GM20000 (cell line): Measurements from ENCODE around the gene BCAS1.

Experiments
- DNase-seq: peaks from one replicate; pipeline ENCODE4 v3.0.0; 2012; ENCODE audit warnings: low spot score
- TF ChIP-seq, protein P1 (sequence below): IDR thresholded peaks from 2 replicates; pipeline ENCODE4 v1.5.1; 2012; ENCODE audit warnings: mild to moderate bottlenecking, control low read depth; ENCODE audit errors: extremely low read depth, missing control alignments

The BCAS1 gene

DNA sequence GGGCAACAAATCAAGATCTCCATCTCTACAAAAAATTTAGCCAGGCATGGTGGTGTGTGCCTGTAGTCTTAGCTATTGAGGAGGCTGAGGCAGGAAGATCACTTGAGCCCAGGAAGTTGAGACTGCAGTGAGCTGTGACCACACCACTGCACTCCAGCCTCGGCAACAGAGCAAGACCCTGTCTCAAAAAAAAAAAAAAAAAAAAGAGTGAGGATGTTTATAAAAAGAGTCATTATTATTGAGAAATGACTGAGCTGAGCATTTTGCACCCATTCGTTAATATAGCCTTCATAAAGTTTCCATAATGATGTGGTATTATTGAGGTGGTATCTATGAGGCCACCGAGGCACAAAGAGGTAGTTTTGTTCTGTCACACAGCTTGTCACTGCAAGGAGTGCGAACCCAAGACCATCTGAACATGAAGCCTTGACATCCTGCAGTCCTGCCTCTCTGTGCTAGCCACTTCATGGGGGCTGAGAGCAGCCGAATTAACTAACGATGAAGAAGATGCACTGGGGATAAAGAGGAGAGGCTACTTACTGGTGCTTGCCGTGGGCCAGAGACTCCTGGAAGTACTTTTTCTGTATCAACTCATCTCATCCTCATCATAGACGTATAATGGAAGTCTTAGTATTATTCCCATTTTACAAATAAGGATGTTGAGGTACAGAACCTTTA, 175.5 kb downstream of the BCAS1 start:
- DNase-seq: no peak
- TF ChIP-seq, protein P1, sequence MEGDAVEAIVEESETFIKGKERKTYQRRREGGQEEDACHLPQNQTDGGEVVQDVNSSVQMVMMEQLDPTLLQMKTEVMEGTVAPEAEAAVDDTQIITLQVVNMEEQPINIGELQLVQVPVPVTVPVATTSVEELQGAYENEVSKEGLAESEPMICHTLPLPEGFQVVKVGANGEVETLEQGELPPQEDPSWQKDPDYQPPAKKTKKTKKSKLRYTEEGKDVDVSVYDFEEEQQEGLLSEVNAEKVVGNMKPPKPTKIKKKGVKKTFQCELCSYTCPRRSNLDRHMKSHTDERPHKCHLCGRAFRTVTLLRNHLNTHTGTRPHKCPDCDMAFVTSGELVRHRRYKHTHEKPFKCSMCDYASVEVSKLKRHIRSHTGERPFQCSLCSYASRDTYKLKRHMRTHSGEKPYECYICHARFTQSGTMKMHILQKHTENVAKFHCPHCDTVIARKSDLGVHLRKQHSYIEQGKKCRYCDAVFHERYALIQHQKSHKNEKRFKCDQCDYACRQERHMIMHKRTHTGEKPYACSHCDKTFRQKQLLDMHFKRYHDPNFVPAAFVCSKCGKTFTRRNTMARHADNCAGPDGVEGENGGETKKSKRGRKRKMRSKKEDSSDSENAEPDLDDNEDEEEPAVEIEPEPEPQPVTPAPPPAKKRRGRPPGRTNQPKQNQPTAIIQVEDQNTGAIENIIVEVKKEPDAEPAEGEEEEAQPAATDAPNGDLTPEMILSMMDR: no peak
